Left lung (tissue), 10 donors: ENCODE measurements around the gene PRPF39. TPM values are rescaled to one million over a fixed set of nuclear protein-coding genes. Genes with fewer than 3 reads are reported as not detected.

ENCODE experiments used
- ATAC-seq: fragments of 200-7000 bp; cut with Tn5 transposase; one replicate; pipeline ENCODE4 v1.9.1; 2020; ENCODE audit warnings: moderate library complexity
- DNase-seq, 4 donors: peaks; one replicate each; pipeline ENCODE4 v3.0.0-alpha.2; 2013 to 2020
- H3K27ac ChIP-seq, 2 donors: fragments of 200-600 bp; sonication (generic) in 1 of 2; one replicate each; pipeline versions ENCODE4 v1.5.0 to v1.8.0; 2020 to 2021
- H3K27me3 ChIP-seq, 2 donors: fragments of 200-600 bp; sonication (generic) in 1 of 2; one replicate each; pipeline versions ENCODE4 v1.5.0 to v1.8.0; 2020 to 2021
- H3K36me3 ChIP-seq, 2 donors: fragments of 200-600 bp; sonication (generic) in 1 of 2; one replicate each; pipeline versions ENCODE4 v1.5.0 to v1.8.0; 2020 to 2021
- H3K4me1 ChIP-seq, 2 donors: fragments of 200-600 bp; one replicate each; pipeline ENCODE4 v1.8.0; 2021
- H3K4me3 ChIP-seq, 2 donors: fragments of 200-600 bp; sonication (generic) in 1 of 2; one replicate each; pipeline versions ENCODE4 v1.5.0 to v1.8.0; 2020 to 2021; ENCODE audit warnings: mild to moderate bottlenecking in 1 of 2
- H3K9me3 ChIP-seq, 2 donors: fragments of 200-600 bp; sonication (generic) in 1 of 2; one replicate each; pipeline versions ENCODE4 v1.5.0 to v1.8.0; 2020 to 2021
- intact Hi-C, 2 donors: fragments of 100-400 bp; cut with DNase I; formaldehyde crosslinking; loops; one replicate each; pipeline versions ENCODE4 v1.11.2 to v1.14.2; 2022
- polyA plus RNA-seq, 6 donors: library from polyadenylated mRNA; unstranded; fragments of 120-200 nt; gene quantifications; one replicate each; pipeline ENCODE4 v1.2.1, GENCODE V29; 2013; ENCODE audit not compliant: insufficient read length in 6 of 6
- total RNA-seq, 2 donors: library from RNA; stranded (reverse); fragmentation: NEBNext Ultra II Directional; extraction: Animal tissue kit (Norgen Biotek cat#: 25700); gene quantifications; one replicate each; pipeline ENCODE4 v1.2.1, GENCODE V29; 2021
- TF ChIP-seq, protein P1 (sequence below), 2 donors: fragments of 200-600 bp; sonication (generic) in 1 of 2; IDR thresholded peaks; one replicate each; pipeline versions ENCODE4 v1.5.0 to v1.8.0; 2021; ENCODE audit warnings: antibody characterized with exemption in 2 of 2
- donor health status: DM: no; HTN: yes; CAD: no.
- donor health status: DM: no; HTN: no; CAD: no.

The PRPF39 gene
- total and polyA plus RNA-seq, 8 donors = 18.5 to 103 (median 73.8) TPM

DNA sequence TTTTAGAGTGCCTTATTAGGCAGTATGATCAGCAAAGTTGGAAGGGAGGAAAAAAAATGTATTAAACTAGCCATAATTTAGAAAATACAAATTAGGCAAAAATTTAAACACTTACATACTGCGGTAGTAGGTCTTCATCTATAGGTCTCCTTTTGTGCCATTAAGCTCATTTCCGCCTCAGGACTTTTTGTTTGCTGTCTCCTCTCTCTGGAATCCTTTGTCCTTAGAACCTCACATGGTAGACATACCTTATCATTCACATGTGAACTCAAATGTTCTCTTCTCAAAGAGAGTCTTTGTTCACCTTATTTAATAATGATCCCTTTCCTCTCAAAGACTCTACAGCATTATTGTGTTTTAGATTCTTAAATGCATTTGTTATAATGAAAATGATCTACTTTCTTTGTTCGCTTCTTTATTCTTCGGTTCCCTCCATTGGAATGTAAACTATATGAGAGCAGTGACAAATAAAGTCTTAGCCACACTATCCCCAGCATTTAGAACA lies 66.5 kb downstream of the PRPF39 start:
- H3K27me3 ChIP-seq = no peaks in the 10 kb centered on the region
- intact Hi-C loops = no loop called here
- H3K9me3 ChIP-seq = no peaks in the 10 kb centered on the region
- no peaks in the 10 kb centered on the region for H3K36me3 ChIP-seq
- ATAC-seq (no peak), DNase-seq (no peak)
- no peak overlapping the region for H3K4me3 ChIP-seq
- TF ChIP-seq, protein P1, sequence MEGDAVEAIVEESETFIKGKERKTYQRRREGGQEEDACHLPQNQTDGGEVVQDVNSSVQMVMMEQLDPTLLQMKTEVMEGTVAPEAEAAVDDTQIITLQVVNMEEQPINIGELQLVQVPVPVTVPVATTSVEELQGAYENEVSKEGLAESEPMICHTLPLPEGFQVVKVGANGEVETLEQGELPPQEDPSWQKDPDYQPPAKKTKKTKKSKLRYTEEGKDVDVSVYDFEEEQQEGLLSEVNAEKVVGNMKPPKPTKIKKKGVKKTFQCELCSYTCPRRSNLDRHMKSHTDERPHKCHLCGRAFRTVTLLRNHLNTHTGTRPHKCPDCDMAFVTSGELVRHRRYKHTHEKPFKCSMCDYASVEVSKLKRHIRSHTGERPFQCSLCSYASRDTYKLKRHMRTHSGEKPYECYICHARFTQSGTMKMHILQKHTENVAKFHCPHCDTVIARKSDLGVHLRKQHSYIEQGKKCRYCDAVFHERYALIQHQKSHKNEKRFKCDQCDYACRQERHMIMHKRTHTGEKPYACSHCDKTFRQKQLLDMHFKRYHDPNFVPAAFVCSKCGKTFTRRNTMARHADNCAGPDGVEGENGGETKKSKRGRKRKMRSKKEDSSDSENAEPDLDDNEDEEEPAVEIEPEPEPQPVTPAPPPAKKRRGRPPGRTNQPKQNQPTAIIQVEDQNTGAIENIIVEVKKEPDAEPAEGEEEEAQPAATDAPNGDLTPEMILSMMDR (IDR thresholded peaks at IDR 0.05) = no peak
- H3K27ac ChIP-seq = no peak overlapping the region
- H3K4me1 ChIP-seq = no peaks in the 10 kb centered on the region

DNA sequence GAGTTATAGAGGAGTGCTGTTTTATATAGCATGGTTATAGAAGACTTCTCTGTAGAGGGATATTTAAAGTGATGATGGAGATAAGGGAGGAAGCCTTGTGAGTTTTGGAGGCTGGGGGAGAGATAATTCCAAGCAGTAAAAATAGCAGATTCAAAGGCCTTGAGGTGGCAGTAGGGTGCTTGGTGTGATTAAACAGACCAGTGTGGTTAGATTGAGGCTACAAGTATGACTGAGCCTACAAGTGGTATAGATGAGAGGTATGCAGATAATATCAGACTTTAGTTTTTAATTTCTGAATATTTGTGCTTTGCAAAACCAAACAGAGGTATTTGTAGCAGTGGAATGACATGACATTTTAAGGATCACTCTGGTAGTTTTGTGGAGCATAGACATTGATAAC lies 72.2 kb downstream of the PRPF39 start:
- H3K4me3 ChIP-seq = no peak overlapping the region
- DNase-seq (no peak), ATAC-seq (no peak)
- no peaks in the 10 kb centered on the region for H3K9me3 ChIP-seq
- no peak overlapping the region for H3K27ac ChIP-seq
- intact Hi-C loops = no loop called here
- no peaks in the 10 kb centered on the region for H3K36me3 ChIP-seq
- TF ChIP-seq, protein P1 (IDR thresholded peaks at IDR 0.05) = no peak
- H3K27me3 ChIP-seq = no peaks in the 10 kb centered on the region
- H3K4me1 ChIP-seq = no peaks in the 10 kb centered on the region

Other genes with a start within 250 kb of the PRPF39 start
- 10 to 100 TPM; 14.7 to 16.6 TPM for gene KLHL28, start 122.2 kb upstream of the PRPF39 start, total RNA-seq
- gene KLHL28, start 122.2 kb upstream of the PRPF39 start, polyA plus RNA-seq = 10 to 100 TPM; 16.8 to 22.1 (median 18.8) TPM
- 10 to 100 TPM; 12.3 to 17.2 TPM for gene TOGARAM1, start 121.9 kb upstream of the PRPF39 start, total RNA-seq
- gene TOGARAM1, start 121.9 kb upstream of the PRPF39 start, polyA plus RNA-seq = 10 to 100 TPM; 33.5 to 44.4 (median 37.7) TPM
- gene FKBP3, start 50.4 kb downstream of the PRPF39 start, total RNA-seq = 10 to 100 TPM; 37.1 to 49.1 TPM
- gene FKBP3, start 50.4 kb downstream of the PRPF39 start, polyA plus RNA-seq = 100 to 1,000 TPM in 5 of 6 donors, 10 to 100 TPM in 1; 95.7 to 114 (median 105) TPM
- 1 to 10 TPM; 6.0 to 7.6 TPM for gene FANCM, start 51.8 kb downstream of the PRPF39 start, total RNA-seq
- 10 to 100 TPM; 11.6 to 19.1 (median 16.1) TPM for gene FANCM, start 51.8 kb downstream of the PRPF39 start, polyA plus RNA-seq
- 10 to 100 TPM; 22.2 to 22.3 TPM for gene MIS18BP1, start 169.1 kb downstream of the PRPF39 start, total RNA-seq
- gene MIS18BP1, start 169.1 kb downstream of the PRPF39 start, polyA plus RNA-seq = 10 to 100 TPM; 40.4 to 74.6 (median 60.2) TPM